Fibroblast of skin of left biceps (primary cell): ENCODE results near the gene CD300LG.
"Not testable (repeated sequence)": the region's sequence is repeated elsewhere in the genome, so short reads cannot be mapped to it uniquely, and the experiment has no call there.

Experiments used
- DNase-seq, 2 experiments: peaks; one replicate each; pipeline ENCODE4 v3.0.0-alpha.2; 2013; ENCODE audit warnings: low read depth in 2 of 2

The CD300LG gene

GRCh38 chr17:43879723-43880419 is 32.9 kb downstream of the CD300LG start:
- DNase-seq, result no peak

- DNase-seq, result no peak
Measured at GRCh38 chr17:43880420-43880991, 33.5 kb downstream of the CD300LG start.

DNA sequence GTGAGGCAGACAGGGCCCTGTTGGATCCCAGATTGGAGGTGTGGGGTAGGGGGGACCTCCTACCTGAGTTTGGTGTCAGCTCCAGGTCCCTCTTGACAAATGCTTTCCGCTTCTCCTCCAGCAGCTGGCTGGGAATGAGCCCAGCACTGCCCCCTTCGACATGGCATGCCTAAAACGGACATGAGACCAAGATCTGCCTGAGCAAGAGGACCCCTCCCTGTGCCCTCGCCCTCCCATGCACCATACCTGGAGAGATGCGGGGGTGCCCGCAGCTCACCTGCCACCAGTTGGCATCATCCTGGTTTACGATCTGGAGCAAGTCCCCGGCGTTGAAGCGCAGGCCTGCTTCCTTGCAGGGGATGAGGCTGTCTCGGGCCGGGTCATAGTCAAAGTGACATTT is 34.2 kb downstream of the CD300LG start:
- no peak for DNase-seq

- DNase-seq, result no peak
Measured at GRCh38 chr17:43881758-43882505, 35.0 kb downstream of the CD300LG start.

- no peak for DNase-seq
Measured at GRCh38 chr17:43882761-43883415, 35.9 kb downstream of the CD300LG start.

- no peak for DNase-seq
Measured at GRCh38 chr17:43888548-43888947, 41.6 kb downstream of the CD300LG start.

GRCh38 chr17:43890240-43890639 is 43.3 kb downstream of the CD300LG start:
- no peak for DNase-seq

- peak; percentile 14 to 24 for DNase-seq
Measured at GRCh38 chr17:43891851-43892646, 45.1 kb downstream of the CD300LG start.

DNA sequence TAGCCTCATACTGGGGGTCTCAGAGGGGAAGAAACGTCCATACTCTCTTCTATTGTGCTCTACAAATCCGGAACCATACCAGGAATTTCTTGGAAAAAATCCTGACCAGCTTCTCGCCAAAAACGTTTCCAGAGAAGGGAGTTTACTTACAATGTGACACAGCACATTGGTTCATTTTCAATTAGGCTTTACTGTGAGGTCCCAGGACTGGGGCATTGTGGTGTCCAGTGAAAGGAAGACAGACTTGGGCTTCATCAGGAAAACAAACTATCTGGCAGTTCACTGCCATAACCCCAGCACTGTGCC is 45.6 kb downstream of the CD300LG start:
- no peak for DNase-seq

DNA sequence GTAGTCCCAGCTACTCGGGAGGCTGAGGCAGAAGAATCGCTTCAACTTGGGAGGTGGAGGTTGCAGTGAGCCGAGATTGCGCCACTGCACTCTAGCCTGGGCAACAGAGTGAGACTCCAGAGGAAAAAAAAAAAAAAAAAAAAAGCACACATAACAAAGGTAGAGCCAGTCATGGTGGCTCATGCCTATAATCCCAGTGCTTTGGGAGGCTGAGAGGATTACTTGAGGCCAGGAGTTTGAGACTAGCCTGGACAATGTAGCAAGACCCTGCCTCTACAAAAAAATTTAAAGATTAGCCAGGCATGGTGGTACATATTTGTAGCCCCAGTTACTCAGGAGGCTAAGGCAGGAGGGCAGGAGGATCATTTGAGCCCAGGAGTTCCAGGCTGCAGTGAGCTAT is 47.5 kb downstream of the CD300LG start:
- not testable (repeated sequence) for DNase-seq

DNA sequence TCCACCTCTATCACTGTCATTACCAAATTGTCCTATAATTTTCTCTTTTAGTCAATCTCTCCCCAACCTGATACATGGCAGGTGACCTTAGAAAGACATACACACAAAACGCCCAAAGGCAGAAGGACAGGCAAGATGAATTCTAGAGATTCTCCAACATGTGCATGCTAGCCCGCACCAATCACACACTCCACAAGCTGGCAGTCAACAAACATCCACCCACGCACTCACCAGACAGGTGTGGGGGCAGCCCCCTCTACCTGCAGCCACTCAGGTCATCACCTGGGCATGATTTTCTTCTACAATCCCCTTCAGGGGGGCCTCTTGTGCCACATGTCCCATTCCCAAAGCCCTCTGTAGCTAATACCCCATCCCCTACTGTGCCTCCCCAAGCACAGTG is 50.9 kb downstream of the CD300LG start:
- no peak for DNase-seq

DNA sequence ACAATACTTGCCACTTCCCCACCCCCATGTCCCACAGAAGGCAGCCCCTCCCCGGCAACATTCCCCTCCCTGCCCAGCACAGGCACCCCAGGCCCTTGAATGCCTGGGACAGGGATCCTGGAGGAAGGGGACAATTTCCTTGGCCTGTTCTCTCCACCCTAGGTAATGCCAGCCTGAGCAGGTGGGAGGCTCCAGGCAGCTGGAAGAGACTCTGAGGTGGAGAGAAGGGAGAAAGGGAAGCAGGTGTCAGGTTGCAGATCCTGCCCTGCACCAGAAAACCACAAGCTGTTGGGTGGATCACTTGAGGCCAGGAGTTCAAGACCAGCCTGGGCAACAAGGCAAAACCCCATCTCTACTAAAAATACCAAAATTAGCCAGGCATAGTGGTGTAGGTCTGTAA is 51.5 kb downstream of the CD300LG start:
- no peak for DNase-seq

GRCh38 chr17:43900183-43900857 is 53.3 kb downstream of the CD300LG start:
- peak; percentile 47 to 49 for DNase-seq

GRCh38 chr17:43900858-43901754 is 54.1 kb downstream of the CD300LG start:
- DNase-seq, result no peak

DNA sequence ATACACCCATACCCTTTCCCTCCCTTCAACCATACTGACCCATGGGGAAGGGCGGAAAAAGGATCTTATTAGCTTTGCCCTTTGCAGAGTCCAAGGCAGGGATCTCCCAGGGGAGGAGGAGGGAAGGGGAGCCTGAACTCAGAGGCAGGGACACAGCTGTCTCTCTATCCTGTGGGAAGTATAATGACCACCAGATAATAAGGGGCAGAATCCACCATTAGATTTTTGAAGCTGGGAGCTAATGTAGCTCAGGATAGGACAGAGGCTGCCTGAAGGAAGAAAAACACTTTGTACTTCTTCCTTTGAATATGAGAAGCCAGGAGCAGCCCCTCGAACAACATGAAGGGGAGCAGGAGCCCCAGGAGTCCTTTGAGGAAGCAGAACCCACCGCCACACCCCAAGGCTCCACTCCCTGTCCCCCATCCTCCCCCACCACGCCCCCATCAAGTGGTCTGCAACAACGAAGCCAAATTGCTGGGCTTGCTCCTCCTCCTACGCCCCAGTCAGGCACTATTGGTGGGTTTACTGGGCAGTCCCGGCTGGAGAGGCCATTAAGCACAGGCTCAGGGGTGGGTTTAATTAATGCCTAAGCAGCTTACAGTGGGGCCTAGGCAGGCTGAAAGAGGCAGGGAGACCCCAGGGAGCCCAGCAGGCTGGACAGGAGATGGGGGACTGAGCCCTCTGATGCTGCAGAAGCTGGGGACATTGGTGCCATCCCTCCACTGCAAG is 55.0 kb downstream of the CD300LG start:
- DNase-seq, result no peak

DNA sequence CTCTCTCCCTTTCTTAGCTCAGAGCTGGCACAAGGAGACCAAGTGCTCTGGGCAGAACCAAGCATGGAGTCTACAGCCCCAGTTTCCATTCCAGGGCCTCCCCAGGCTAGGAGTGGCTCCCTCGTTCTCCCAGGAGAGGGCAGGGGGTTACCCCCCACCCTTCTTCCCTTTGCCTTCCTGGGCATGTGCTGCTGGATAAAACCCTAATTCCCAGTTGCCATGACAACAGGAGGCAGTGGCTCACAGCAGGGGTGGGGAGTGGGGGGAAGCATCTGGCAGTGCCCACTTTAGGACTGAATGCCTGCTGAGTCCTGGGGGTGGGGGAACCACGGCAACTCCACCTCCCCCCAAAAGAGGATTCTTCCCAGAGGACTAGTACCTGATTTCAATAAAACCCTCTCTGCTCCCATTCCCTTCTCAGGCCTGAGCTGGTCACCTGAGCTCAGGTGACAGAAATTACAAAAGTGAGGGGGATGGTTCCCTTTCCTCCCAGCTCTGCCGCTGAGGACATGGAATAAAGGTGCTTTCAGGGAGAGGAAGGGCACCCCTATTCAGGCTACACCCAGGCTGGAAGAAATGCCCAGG is 58.5 kb downstream of the CD300LG start:
- DNase-seq, result no peak

- peak in 1 of 2 experiments; percentile 5 for DNase-seq
Measured at GRCh38 chr17:43905985-43906852, 59.2 kb downstream of the CD300LG start.

DNA sequence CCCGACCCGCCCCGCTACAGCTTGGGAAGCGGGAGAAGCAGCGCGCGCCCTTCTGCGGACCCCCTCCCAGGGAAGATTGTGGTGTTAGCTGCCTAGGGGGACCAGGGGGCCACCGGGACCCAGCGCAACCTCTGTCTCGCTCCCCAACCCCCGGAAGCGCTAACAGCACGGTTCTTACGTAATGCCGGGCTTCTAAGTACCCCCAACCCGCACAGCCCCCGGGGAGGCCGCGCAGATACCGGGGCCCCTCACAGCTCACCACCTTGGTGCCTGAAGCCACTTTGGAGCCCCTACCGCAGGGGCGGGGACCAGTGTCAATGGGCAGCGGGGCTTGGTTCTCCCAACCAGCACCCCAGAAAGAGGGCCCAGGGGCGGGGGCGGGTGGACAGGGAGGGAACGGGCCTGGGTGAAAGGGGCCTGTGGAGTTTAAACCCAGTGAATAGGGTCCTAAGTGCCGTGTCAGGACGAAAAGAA is 60.0 kb downstream of the CD300LG start:
- no peak for DNase-seq
